HepG2 (cell line): Measurements from ENCODE around the gene RBM8A. TPM values are rescaled to one million over a fixed set of nuclear protein-coding genes. Genes with fewer than 3 reads are reported as not detected.

Experiments
- ATAC-seq: fragments of 200-7000 bp; cut with Tn5 transposase; 3 replicates; pipeline ENCODE4 v1.9.1; 2020; ENCODE audit warnings: mild to moderate bottlenecking, moderate library complexity
- BruUV-seq: library from RNA; stranded (reverse); fragments of 400-500 nt; replicated peaks from 2 replicates; lab custom pipeline; 2021; lab: Mats Ljungman, UMichigan
- CTCF ChIA-PET: fragments of 300-600 bp; formaldehyde crosslinking; extraction: SDS; loops from one replicate; lab custom pipeline; 2021; ENCODE audit warnings: low total read pairs, inconsistent platforms, low intra/inter-chr PET ratio; lab: Yijun Ruan, JAX
- POLR2A ChIA-PET: fragments of 350-600 bp; sonication (Branson Sonifier 250); formaldehyde crosslinking; loops from one replicate; lab custom pipeline; 2020; ENCODE audit warnings: antibody characterized with exemption, inconsistent platforms; lab: Yijun Ruan, JAX
- DNase-seq: peaks from one replicate; pipeline ENCODE4 v3.0.0-alpha.2; 2015; ENCODE audit warnings: low spot score
- FAIRE-seq: peaks from 3 replicates; lab custom pipeline; 2011; peaks lifted over from hg19 to GRCh38; lab: Jason Lieb, UNC
- H2AFZ ChIP-seq: one replicate; pipeline ENCODE4 v1.6.1; 2011; ENCODE audit warnings: low read length, inconsistent platforms
- H3K27ac ChIP-seq: fragments of 300-600 bp; 3 replicates; pipeline ENCODE4 v1.8.0; 2011; ENCODE audit warnings: mixed run types, mild to moderate bottlenecking, mixed read lengths, low read length, inconsistent platforms; ENCODE audit not compliant: insufficient read depth; ENCODE audit errors: extremely low read length
- H3K27me3 ChIP-seq, 2 experiments: fragments of 200-600 bp in 1 of 2; 2 replicates in 1 of 2; 3 replicates in 1 of 2; pipeline versions ENCODE4 v1.6.0 to v1.8.0; 2011; ENCODE audit warnings: low read length in 2 of 2, mild to moderate bottlenecking in 2 of 2, moderate library complexity in 2 of 2, inconsistent platforms in 1 of 2; ENCODE audit not compliant: insufficient read depth in 2 of 2, control insufficient read depth in 1 of 2
- H3K36me3 ChIP-seq, 2 experiments: fragments of 200-600 bp in 1 of 2; replicated peaks in 1 of 2; 2 replicates in 1 of 2; 3 replicates in 1 of 2; pipeline versions ENCODE4 v1.5.1 to v1.8.0; 2011; ENCODE audit warnings: low read length in 2 of 2, inconsistent platforms in 1 of 2; ENCODE audit not compliant: insufficient read depth in 2 of 2, control insufficient read depth in 1 of 2
- H3K4me1 ChIP-seq: 2 replicates; pipeline ENCODE4 v1.5.1; 2012; ENCODE audit warnings: low read length, inconsistent platforms; ENCODE audit not compliant: insufficient read depth
- H3K4me2 ChIP-seq: 2 replicates; pipeline ENCODE4 v1.6.0; 2011; ENCODE audit warnings: low read depth, low read length, inconsistent platforms
- H3K4me3 ChIP-seq, 3 experiments: fragments of 200-600 bp in 1 of 3; sonication (generic), shearing (Covaris generic) in 1 of 3; replicated peaks in 1 of 3; 2 replicates each; pipeline ENCODE4 v1.5.1; 2011 to 2016; ENCODE audit warnings: low read length in 3 of 3, inconsistent platforms in 2 of 3, low read depth in 2 of 3, mild to moderate bottlenecking in 2 of 3, control low read depth in 1 of 3, mixed read lengths in 1 of 3; ENCODE audit not compliant: insufficient read depth in 1 of 3
- H3K79me2 ChIP-seq: one replicate; pipeline ENCODE4 v1.6.1; 2011; ENCODE audit warnings: low read length, inconsistent platforms; ENCODE audit not compliant: insufficient read depth
- H3K9ac ChIP-seq: 2 replicates; pipeline ENCODE4 v1.6.0; 2011; ENCODE audit warnings: mild to moderate bottlenecking, low read depth, low read length, inconsistent platforms; ENCODE audit not compliant: insufficient read depth
- H3K9me3 ChIP-seq: 2 replicates; pipeline ENCODE4 v1.5.1; 2012; ENCODE audit warnings: mild to moderate bottlenecking, low read length
- H4K20me1 ChIP-seq: 2 replicates; pipeline ENCODE4 v1.6.0; 2011; ENCODE audit warnings: inconsistent platforms, mild to moderate bottlenecking, low read length, moderate library complexity; ENCODE audit not compliant: insufficient read depth
- CBX2 ChIP-seq, 2 experiments: fragments of 200-600 bp in 1 of 2; sonication (generic); formaldehyde crosslinking in 1 of 2; IDR thresholded peaks; 2 replicates each; pipeline versions ENCODE4 v1.7.0 to v1.8.1; 2018 to 2022; ENCODE audit warnings: low read depth in 2 of 2, low read length in 1 of 2, mild to moderate bottlenecking in 1 of 2, missing genetic modification reagents in 1 of 2
- CEBPB ChIP-seq: IDR thresholded peaks from 2 replicates; pipeline ENCODE4 v1.6.1; 2011; ENCODE audit warnings: low read depth, low read length, improper control_type of control experiment, borderline replicate concordance
- E2F1 ChIP-seq: sonication (generic); formaldehyde crosslinking; IDR thresholded peaks from 2 replicates; pipeline ENCODE4 v1.5.0; 2020; ENCODE audit warnings: missing genetic modification reagents
- MEF2D ChIP-seq: sonication (generic); formaldehyde crosslinking; IDR thresholded peaks from 2 replicates; pipeline ENCODE4 v1.5.1; 2020; ENCODE audit warnings: mild to moderate bottlenecking, missing genetic modification reagents
- MXD1 ChIP-seq: sonication (generic); formaldehyde crosslinking; IDR thresholded peaks from 2 replicates; pipeline ENCODE4 v1.4.0; 2020; ENCODE audit warnings: mild to moderate bottlenecking, missing genetic modification reagents
- ZBTB33 ChIP-seq: sonication (generic); formaldehyde crosslinking; IDR thresholded peaks from 2 replicates; pipeline ENCODE4 v1.4.0; 2020; ENCODE audit warnings: missing genetic modification reagents
- ZBTB34 ChIP-seq: sonication (generic); formaldehyde crosslinking; IDR thresholded peaks from 2 replicates; pipeline ENCODE4 v1.8.0; 2022; ENCODE audit warnings: mild to moderate bottlenecking, missing genetic modification reagents
- ZBTB38 ChIP-seq: sonication (generic); formaldehyde crosslinking; IDR thresholded peaks from 2 replicates; pipeline ENCODE4 v1.5.1; 2020; ENCODE audit warnings: mild to moderate bottlenecking, missing genetic modification reagents
- ZFP91 ChIP-seq: sonication (generic); formaldehyde crosslinking; IDR thresholded peaks from 2 replicates; pipeline ENCODE4 v1.9.0; 2022; ENCODE audit warnings: missing genetic modification reagents, mild to moderate bottlenecking, borderline replicate concordance
- ZNF552 ChIP-seq: sonication (generic); formaldehyde crosslinking; IDR thresholded peaks from 2 replicates; pipeline ENCODE4 v1.9.0; 2022; ENCODE audit warnings: missing genetic modification reagents, mild to moderate bottlenecking, borderline replicate concordance
- ZNF598 ChIP-seq: sonication (generic); formaldehyde crosslinking; IDR thresholded peaks from 2 replicates; pipeline ENCODE4 v1.5.1; 2020; ENCODE audit warnings: mild to moderate bottlenecking, missing genetic modification reagents, borderline replicate concordance
- WGBS: methylation state at CpG from one replicate; pipeline ENCODE4 v1.1.6; 2017; ENCODE audit warnings: low lambda C conversion rate; 5-methylcytosine and 5-hydroxymethylcytosine counted together
- in situ Hi-C: cut with HindIII; loops from 2 replicates; pipeline ENCODE4 v1.10.0; 2017; ENCODE audit warnings: low pct_unique_long_range_greater_than_20kb; ENCODE audit not compliant: extremely low pct_ligation_motif_present
- intact Hi-C: fragments of 100-400 bp; cut with micrococcal nuclease; formaldehyde crosslinking; loops from one replicate; pipeline ENCODE4 v1.10.0; 2022; ENCODE audit not compliant: unreplicated experiment
- polyA plus RNA-seq, 8 experiments: library from polyadenylated mRNA; depleted of rRNA in 3 of 8; stranded (reverse) in 7 of 8; unstranded in 1 of 8; fragments of >200 nt; fragmentation: Illumina TruSeq in 4 of 8; extraction: Trizol in 4 of 8; gene quantifications; 2 replicates each; pipeline versions ENCODE4 v1.2.1 to v1.2.3, GENCODE V29; 2011 to 2016; ENCODE audit warnings: low read depth in 4 of 8, missing spikeins in 1 of 8, mixed read lengths in 1 of 8; ENCODE audit not compliant: insufficient read depth in 1 of 8
- total RNA-seq, 5 experiments: library from RNA; depleted of rRNA; stranded (reverse); fragments of >200 nt; fragmentation: Illumina TruSeq; extraction: Trizol; gene quantifications; 2 replicates each; pipeline ENCODE4 v1.2.3, GENCODE V29; 2016; ENCODE audit warnings: low read depth in 1 of 5

RBM8A gene
- total and polyA plus RNA-seq, 2 of the 13 experiments (the other 11 are each of a cell fraction or from before 2014, with no cell fraction given), result 106 to 162 TPM

GRCh38 chr1:145871994-145872924, 55.0 kb downstream of the RBM8A start:
- WGBS, result 57% methylated on average over 38 of the region's 47 CpGs
- no peaks in the 10 kb centered on the region for H3K79me2 ChIP-seq
- BruUV-seq, result no TSS peak
- no peaks in the 10 kb centered on the region for H3K4me1 ChIP-seq
- in situ Hi-C loops, result no loop called here
- no peak overlapping the region for H2AFZ ChIP-seq
- peak; percentile 80 for ATAC-seq
- H3K9me3 ChIP-seq, result no peaks in the 10 kb centered on the region
- H3K4me2 ChIP-seq, result peak overlapping the region; percentile 18; the same call in 1 of the 2 replicates
- no peak overlapping the region for H3K9ac ChIP-seq
- H3K27me3 ChIP-seq, result peaks cover 6 to 59% of the 10 kb centered on the region in 2 experiments; a peak in 3 of 5 replicates
- DNase-seq, result no peak
- H3K27ac ChIP-seq, result no peak overlapping the region
- H4K20me1 ChIP-seq, result no peaks in the 10 kb centered on the region
- ChIA-PET POLR2A (interaction anchor here (1.4 kb wide), 1 partner anchor 27 kb away, joined by 5 read pairs; the partner anchor contains the start of gene NUDT17), CTCF (no interaction called here)
- intact Hi-C loops, result no loop called here
- FAIRE-seq, result no peak
- H3K36me3 ChIP-seq, result no peaks in the 10 kb centered on the region
- peak overlapping the region in 1 of 3 experiments; percentile 18; a peak in 1 of 6 replicates for H3K4me3 ChIP-seq
- TF ChIP-seq ZBTB38 (CRISPR knock-in tag) (0 out of 2 replicates have a peak, but pooled peaks have one; percentile 35), CBX2 (IDR thresholded peaks at IDR 0.05; ENCODE audit: low read depth, low read length) (no peak), CBX2 (CRISPR knock-in tag; IDR thresholded peaks at IDR 0.05; ENCODE audit: low read depth) (no peak), ZNF552 (no peak), ZBTB33 (peak; percentile 83), MEF2D (CRISPR knock-in tag) (no peak), ZNF598 (CRISPR knock-in tag) (no peak), E2F1 (no peak), ZBTB34 (CRISPR knock-in tag) (no peak), ZFP91 (CRISPR knock-in tag) (no peak), MXD1 (CRISPR knock-in tag) (0 out of 2 replicates have a peak, but pooled peaks have one; percentile 24), CEBPB (peak; percentile 49; the same call in 1 of the 2 replicates)
